KBM-7 (cell line): ENCODE results near the gene P4HB.

ENCODE experiments used
- DNase-seq: peaks from one replicate; pipeline ENCODE4 v3.0.0-alpha.2; 2015
- in situ Hi-C: fragments of 300-500 bp; cut with MboI; formaldehyde crosslinking; loops from 2 replicates; pipeline ENCODE4 v1.14.3; 2020; ENCODE audit warnings: low sequenced_read_pairs, low pct_unique_long_range_greater_than_20kb, mixed read lengths

The P4HB gene

GRCh38 chr17:81859906-81860755 lies at the start of gene P4HB:
P4HB (minus strand) TSS chr17:81860535; CDS start chr17:81860471, 64 bp downstream.
- in situ Hi-C loops, result no loop called here
- DNase-seq, result no peak

GRCh38 chr17:81909231-81909630 lies 48.9 kb upstream of the P4HB start:
- DNase-seq, result no peak
- in situ Hi-C loops, result no loop called here

GRCh38 chr17:81908793-81909192 lies 48.5 kb upstream of the P4HB start:
- in situ Hi-C loops, result no loop called here
- DNase-seq, result no peak

GRCh38 chr17:81907219-81908145 lies 47.1 kb upstream of the P4HB start:
- in situ Hi-C loops, result no loop called here
- DNase-seq, result no peak

- DNase-seq, result no peak
- in situ Hi-C loops, result no loop called here
Measured at GRCh38 chr17:81906476-81907218, 46.3 kb upstream of the P4HB start.

- in situ Hi-C loops, result no loop called here
- no peak for DNase-seq
Measured at GRCh38 chr17:81905993-81906392, 45.7 kb upstream of the P4HB start.

- no peak for DNase-seq
- in situ Hi-C loops, result no loop called here
Measured at GRCh38 chr17:81905424-81905875, 45.1 kb upstream of the P4HB start.

- no peak for DNase-seq
- in situ Hi-C loops, result no loop called here
Measured at GRCh38 chr17:81904600-81905423, 44.5 kb upstream of the P4HB start.

- no peak for DNase-seq
- in situ Hi-C loops, result no loop called here
Measured at GRCh38 chr17:81903896-81904599, 43.7 kb upstream of the P4HB start.

- in situ Hi-C loops, result no loop called here
Measured at GRCh38 chr17:81903415-81903831, 43.1 kb upstream of the P4HB start.

GRCh38 chr17:81902653-81903414 lies 42.5 kb upstream of the P4HB start:
- DNase-seq, result no peak
- in situ Hi-C loops, result no loop called here

More at GRCh38 chr17:81903415-81903831, 43.1 kb upstream of the P4HB start:
- DNase-seq, result no peak

- no peak for DNase-seq
- in situ Hi-C loops, result no loop called here
Measured at GRCh38 chr17:81902023-81902652, 41.8 kb upstream of the P4HB start, which contains the start of gene NPB. NPB (plus strand) TSS chr17:81902238; CDS start chr17:81902278, 40 bp downstream.

- no peak for DNase-seq
- in situ Hi-C loops, result no loop called here
Measured at GRCh38 chr17:81901167-81902022, 41.1 kb upstream of the P4HB start.

GRCh38 chr17:81900181-81900820 lies 40.0 kb upstream of the P4HB start:
- DNase-seq, result no peak
- in situ Hi-C loops, result no loop called here

- DNase-seq, result no peak
- in situ Hi-C loops, result no loop called here
Measured at GRCh38 chr17:81899514-81900166, 39.3 kb upstream of the P4HB start.
